ENCODE data around the gene PARM1.

- TF ChIP-seq CTCF (IDR thresholded peaks at IDR 0.05) (no peak), ZFX (IDR thresholded peaks at IDR 0.05; ENCODE audit: borderline replicate concordance) (no peak)
These were observed 97.1 kb downstream of the PARM1 start for GRCh38 chr4:75030028-75030427.

Measured in 22Rv1 (cell line).